Dermis blood vessel endothelial cell (primary cell): ENCODE measurements around the gene KCNJ16. TPM values are rescaled to one million over a fixed set of nuclear protein-coding genes. Genes with fewer than 3 reads are reported as not detected.

ENCODE experiments used
- DNase-seq: peaks from one replicate; pipeline ENCODE4 v3.0.0; 2010
- total RNA-seq: library from RNA; depleted of rRNA; stranded (reverse); fragments of >200 nt; gene quantifications from 2 replicates; pipeline ENCODE4 v1.2.3, GENCODE V29; 2014

The KCNJ16 gene
- total RNA-seq, 1 donor from 2014 or later: 1.7 TPM

GRCh38 chr17:70099294-70099693 lies 24.3 kb downstream of the KCNJ16 start:
- peak; percentile 29 for DNase-seq

- DNase-seq: peak; percentile 88
Observed at GRCh38 chr17:70099884-70100283, 24.9 kb downstream of the KCNJ16 start.

- peak; percentile 36 for DNase-seq
Observed at GRCh38 chr17:70100983-70101382, 26.0 kb downstream of the KCNJ16 start.

GRCh38 chr17:70102531-70102930 lies 27.5 kb downstream of the KCNJ16 start:
- DNase-seq: no peak

- no peak for DNase-seq
Observed at GRCh38 chr17:70104791-70105523, 29.9 kb downstream of the KCNJ16 start.

GRCh38 chr17:70105641-70106040 lies 30.6 kb downstream of the KCNJ16 start:
- DNase-seq: no peak

GRCh38 chr17:70106551-70106950 lies 31.5 kb downstream of the KCNJ16 start:
- no peak for DNase-seq

- DNase-seq: no peak
Observed at GRCh38 chr17:70107441-70107840, 32.4 kb downstream of the KCNJ16 start.

- no peak for DNase-seq
Observed at GRCh38 chr17:70107904-70108565, 33.0 kb downstream of the KCNJ16 start.

- DNase-seq: peak; percentile 87
Observed at GRCh38 chr17:70109497-70109896, 34.5 kb downstream of the KCNJ16 start.

- peak; percentile 100 for DNase-seq
Observed at GRCh38 chr17:70110443-70110880, 35.4 kb downstream of the KCNJ16 start.

GRCh38 chr17:70111201-70111600 lies 36.2 kb downstream of the KCNJ16 start:
- DNase-seq: no peak

GRCh38 chr17:70114405-70114804 lies 39.4 kb downstream of the KCNJ16 start:
- no peak for DNase-seq

- no peak for DNase-seq
Observed at GRCh38 chr17:70115126-70115525, 40.1 kb downstream of the KCNJ16 start.

- no peak for DNase-seq
Observed at GRCh38 chr17:70116919-70117318, 41.9 kb downstream of the KCNJ16 start.

GRCh38 chr17:70119545-70119944 lies 44.5 kb downstream of the KCNJ16 start:
- DNase-seq: no peak

- DNase-seq: peak; percentile 66
Observed at GRCh38 chr17:70119983-70120382, 45.0 kb downstream of the KCNJ16 start.

GRCh38 chr17:70120425-70120824 lies 45.4 kb downstream of the KCNJ16 start:
- no peak for DNase-seq

GRCh38 chr17:70121126-70121525 lies 46.1 kb downstream of the KCNJ16 start:
- peak; percentile 88 for DNase-seq

GRCh38 chr17:70123193-70123592 lies 48.2 kb downstream of the KCNJ16 start:
- DNase-seq: peak; percentile 50

- no peak for DNase-seq
Observed at GRCh38 chr17:70124723-70125122, 49.7 kb downstream of the KCNJ16 start.

GRCh38 chr17:70127221-70127873 lies 52.3 kb downstream of the KCNJ16 start:
- DNase-seq: no peak

GRCh38 chr17:70128727-70129238 lies 53.8 kb downstream of the KCNJ16 start:
- no peak for DNase-seq
